Stimulated activated CD8-positive, alpha-beta memory T cell treated with anti-CD3 and anti-CD28 coated beads, Interleukin-7, amount 100 ng/mL, for 48 hours (primary cell): ENCODE measurements around the gene PLEKHM2.

Source experiments
- DNase-seq, 2 donors: peaks; one replicate each; pipeline ENCODE4 v3.0.0-alpha.2; 2020; ENCODE audit warnings: low read depth in 1 of 2; ENCODE audit errors: extremely low read depth in 1 of 2

PLEKHM2 gene

GRCh38 chr1:15755646-15756040, 71.5 kb downstream of the PLEKHM2 start:
- no peak for DNase-seq

DNA sequence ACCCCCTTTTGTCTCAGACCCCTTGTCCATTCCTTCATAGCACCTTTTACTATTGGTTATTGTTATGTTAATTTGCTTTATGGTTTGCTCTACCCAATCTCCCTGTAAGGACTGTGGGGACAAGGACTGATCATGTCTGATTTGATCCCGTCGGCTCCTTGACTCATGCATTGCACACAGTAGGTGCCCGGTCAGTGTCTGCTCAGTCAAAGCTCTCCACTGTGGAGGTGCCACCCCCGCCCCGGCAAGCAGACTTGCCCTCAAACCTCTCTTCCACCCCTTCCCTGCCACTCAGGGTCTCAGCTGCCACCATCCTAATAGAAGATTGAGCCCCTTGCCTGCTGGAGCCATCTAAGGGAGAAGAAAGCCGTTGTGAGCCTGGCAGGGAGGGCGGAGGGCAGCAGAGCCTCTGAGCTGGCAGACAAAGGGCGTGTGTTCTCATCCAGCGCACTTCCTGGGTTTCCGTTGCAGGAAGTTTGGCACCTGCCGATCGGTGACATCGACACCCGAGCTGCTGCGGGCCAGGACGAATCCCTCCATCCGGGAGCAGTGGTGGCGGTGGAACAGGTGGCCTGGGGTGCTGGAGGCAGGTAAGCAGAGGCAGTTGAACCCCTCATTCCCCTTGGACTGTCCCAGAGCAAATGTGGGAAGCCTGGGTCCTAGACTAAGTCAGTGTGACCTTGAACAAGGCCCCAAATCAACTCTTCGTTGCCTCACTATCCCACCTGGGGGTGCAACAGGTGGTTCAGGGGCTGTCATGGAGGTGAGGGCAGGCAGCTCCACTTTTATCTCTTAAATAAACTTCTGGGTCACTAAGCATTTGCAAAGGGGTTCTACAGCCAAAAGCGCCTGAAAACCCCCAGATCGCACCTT, 72.3 kb downstream of the PLEKHM2 start:
- no peak for DNase-seq

DNA sequence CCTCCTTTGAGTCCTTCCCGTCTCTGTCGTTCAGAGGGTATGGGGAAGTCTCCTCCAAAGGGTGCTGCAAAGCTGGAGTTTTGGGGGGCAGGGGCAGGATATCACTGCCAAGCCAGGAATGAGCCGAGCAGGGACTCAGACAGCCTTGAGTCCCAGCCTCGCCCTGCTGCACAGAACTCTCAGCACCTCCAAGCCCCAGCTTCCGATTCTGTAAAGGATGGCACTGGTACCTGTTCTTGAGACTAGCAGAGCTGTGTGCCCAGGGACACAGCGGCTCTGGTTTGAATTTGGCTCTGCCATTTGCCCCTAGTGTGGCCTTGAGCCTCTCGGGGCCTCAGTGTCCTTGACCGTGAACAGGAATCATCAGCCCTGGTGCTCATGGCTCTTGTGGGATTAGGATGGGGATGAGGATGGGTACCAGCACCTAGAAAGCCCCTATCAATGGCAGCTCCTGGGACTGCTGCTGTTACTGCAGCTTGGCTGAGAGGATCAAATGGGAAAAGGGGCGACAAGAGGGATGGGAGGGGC, 73.0 kb downstream of the PLEKHM2 start:
- no peak for DNase-seq

GRCh38 chr1:15757575-15758342, 73.6 kb downstream of the PLEKHM2 start:
- DNase-seq: no peak

DNA sequence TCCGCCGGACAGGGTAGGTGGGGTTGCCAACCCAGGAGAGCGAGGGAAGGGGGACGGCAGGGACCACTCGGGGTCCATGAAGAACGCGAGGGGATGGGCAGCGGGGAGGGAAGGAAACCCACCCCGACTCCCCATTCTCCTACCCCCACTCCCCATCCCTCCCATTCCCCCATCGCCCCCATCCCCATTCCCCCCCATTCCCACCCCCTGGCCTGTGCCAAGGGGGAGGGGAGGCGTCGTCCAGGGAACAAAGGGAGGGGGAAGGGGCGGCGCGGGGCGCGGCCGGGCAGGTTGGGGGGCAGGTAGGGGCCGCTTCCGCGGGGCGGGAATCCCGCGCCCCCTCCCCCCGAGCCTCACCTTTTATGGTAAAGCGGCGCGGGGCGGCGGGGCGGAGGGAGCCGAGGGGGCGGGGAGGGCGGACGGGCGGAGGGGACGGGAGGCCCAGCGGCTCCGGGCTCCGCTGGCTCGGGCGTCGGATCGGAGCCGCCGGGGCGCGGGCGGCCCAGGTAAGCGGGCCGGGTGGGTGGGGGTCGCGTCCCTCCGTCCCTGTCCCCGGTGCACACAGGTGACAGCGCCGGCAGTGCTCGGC, 74.3 kb downstream of the PLEKHM2 start, which contains the start of gene FBLIM1:
Gene FBLIM1, plus strand, starts transcription at position 453 of the 589 bp plus-strand sequence. CDS start 6,189 bp downstream, outside the sequence.
- no peak for DNase-seq

DNA sequence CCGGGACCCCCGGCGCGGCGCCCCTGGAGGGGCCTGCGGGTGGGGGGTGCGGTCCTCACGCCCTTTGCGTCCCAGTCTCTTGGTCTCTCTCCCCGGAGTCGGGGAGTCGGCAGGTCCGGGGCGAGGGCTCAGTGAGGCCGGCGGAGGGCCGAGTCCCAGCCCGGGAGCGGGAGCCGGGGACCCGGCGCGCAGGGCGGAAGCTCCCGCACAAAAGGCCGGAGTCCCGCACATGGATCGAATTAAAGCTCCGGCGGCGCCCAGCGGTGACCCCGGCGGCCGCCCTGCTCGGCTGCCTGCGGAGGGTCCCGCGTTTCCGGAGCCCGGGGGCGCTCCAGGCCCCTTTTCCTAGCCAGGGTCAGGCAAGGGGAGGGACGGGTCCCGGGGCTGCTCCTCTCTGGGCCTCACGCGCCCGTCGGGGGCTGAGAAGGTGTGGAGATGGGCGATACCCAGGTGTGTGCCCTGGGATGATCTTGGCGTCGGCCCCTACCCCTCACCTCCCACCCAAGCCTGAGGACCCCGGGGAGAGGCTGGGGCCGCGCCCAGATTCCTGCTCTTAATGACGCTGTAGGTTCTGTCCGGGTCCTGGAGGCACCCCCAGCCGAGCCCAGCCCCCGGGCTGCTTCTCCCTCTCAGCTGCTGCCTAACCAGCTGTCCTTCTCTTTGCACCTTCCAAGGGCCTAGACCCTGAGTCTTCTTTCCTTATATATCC, 75.0 kb downstream of the PLEKHM2 start:
- no peak for DNase-seq

DNA sequence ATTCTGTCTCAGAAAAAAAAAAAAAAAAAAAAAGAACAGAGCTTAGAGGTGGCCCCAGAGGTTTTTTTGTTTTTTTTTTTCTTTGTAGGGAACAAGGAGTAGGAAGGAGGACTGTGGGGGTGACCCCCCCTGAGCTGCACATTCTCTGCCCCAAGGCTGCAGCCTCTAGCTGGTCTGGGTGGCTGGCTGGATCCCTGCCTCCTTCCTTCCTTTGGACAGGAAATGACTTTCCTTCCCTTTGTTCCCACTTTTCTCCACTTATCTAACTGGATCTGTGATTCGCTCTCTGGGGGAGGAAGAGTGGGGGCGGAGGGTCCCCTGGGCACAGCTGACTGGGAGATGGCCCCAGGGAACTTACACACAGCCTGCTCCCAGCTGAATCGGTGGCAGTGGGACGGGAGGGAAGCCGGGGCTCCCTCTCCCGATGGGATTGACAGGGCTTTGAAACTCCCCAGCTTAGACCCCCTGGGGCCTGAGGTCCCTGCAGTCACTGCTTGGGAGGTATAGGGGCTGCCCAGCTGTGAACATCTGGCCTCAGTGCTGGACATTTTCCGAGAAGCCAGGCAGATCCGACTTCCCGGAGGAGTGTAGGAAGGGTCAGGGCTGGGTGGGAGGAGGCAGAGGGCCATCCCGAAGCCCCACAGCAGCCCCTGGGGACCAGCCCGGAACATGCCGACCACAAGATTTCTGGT, 76.5 kb downstream of the PLEKHM2 start:
- no peak for DNase-seq

DNA sequence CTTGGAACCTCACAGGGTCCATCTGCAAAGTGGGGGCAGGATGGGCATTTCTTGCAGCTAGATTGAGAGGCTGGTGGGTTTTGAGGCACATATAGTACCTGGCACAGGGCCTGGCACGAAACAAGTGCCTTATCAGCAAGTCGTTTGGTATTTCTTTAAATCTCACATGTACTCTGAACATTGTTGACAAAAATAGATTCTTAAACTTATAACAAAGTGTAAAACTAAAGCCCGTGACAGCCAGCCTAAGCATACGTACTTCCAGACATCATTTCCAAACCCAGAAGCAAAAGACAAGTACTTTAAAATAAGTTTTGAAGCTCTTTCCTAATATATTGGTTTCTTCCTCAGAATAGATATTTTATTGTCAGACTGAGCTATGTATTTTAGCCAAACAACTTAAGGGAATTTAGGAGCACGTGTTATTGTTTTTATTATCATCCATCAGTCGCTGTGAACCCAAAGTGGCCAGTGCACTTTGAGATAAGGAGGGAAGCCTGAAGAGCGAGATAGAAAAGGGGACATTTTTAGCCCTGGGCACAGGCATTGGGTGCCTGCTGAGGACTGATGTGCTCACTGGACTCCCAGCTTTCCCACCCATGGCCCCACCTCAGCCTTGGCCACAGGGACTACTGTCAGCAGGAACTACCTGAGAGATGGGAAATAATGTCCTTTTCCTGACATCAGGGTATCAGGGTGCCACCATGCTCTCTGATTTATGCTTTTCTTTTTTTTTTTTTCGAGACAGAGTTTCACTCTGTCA, 77.4 kb downstream of the PLEKHM2 start:
- DNase-seq: no peak

DNA sequence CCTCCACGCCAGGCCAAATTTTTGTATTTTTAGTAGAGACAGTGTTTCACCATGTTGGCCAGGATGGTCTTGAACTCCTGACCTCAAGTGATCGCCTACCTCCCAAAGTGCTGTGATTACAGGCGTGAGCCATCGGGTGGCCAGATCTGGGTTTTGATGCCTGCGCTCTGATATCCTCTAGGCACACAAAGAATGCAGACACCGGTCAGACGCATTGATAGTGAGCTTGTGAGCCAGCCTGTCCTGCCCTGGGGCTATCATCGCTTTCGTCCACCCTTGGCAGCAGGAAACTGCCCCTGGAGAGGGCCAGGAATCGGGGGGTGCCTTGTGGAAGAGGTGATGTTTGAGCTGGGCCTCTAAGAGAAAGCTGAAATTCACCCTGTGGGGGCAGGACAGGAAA, 78.4 kb downstream of the PLEKHM2 start:
- no peak for DNase-seq

DNA sequence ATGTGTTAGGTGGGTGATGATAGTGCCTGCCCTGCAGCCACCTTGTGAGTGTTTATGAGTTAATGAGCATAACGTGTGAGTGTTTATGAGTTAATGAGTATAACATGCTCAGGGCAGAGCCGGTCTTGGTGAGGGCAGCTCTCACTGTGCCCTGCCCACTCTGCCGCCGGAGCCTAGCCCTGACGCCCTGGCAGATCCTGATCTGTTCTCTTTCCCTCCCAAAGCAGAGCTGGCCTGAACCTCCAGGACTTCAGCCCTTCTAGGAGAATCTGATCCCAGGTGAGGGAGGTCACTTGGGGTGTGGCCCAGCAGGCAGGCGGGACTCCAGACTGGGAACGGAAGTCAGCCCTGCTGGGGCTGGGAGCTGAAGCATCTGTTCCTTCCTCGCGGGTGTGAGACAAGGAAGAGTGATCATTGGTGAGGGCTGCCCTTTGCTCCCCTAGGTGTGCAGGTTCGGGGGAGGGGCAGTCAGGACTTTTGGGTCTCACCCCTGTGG, 80.2 kb downstream of the PLEKHM2 start:
- no peak for DNase-seq

DNA sequence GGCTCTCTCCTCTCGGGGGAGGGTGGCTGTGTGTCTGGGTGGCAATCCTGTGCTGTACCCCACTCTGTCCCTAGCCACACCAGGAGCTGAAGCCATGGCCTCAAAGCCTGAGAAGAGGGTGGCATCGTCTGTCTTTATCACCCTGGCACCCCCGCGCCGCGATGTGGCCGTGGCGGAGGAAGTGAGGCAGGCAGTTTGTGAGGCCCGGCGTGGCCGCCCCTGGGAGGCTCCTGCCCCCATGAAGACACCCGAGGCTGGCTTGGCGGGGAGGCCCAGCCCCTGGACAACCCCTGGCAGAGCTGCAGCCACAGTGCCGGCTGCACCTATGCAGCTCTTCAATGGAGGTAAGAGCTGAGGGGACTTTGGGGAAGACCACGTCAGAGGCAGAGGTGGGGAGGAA, 80.8 kb downstream of the PLEKHM2 start:
- no peak for DNase-seq

DNA sequence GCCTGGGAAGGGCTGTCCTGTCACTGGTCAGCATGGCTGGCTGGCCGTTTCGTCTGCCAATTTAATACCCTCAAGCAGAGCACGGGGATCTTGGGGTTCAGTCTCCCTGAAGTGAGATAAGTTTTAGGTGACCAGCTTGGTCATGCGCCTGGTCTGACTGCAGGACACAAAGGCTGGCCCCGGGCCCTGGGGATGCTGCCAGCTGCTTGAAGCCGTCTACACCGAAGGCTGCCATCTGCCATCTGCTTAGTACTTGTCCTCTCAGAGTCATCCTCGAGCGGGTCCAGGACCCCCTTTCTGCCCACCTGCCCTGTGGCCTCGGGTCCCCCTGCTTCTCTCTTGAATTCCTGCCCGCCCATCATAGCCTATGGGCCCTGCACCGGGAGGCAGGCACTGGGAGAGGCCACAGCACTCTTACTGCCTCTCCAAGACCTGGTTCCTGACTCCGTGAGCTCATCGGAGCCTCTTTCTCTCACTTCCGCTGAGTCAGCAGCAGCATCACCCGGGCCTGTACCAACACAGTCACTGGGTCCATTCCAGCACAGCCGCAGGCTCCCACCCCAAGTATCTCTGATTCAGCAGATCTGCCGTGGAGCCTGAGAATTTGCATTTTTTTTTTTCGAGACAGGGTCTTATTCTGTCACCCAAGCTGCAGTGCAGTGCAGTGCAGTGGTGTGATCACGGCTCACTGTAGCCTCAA, 81.5 kb downstream of the PLEKHM2 start:
- DNase-seq: no peak

- no peak for DNase-seq
Observed at GRCh38 chr1:15767941-15768340, 83.8 kb downstream of the PLEKHM2 start.

DNA sequence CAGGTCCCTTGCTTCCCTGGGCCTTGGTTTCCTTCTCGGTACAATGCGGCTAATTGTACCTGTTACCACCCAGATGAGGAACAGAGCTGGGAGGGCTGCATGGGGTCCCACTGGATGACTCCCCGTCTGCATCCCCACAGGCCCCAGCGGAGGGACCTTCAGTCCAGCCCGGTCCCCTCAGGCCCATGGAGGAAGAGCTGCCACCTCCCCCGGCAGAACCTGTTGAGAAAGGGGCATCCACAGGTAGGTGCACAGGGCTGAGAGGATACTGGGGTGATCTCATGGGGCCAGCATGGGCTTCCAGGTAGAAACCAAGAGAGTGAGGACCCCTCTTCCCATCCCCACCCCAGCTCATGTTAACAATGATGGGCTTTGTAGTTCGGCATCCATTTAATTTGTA, 84.3 kb downstream of the PLEKHM2 start:
- DNase-seq: no peak

GRCh38 chr1:15770313-15770962, 86.3 kb downstream of the PLEKHM2 start:
- no peak for DNase-seq

GRCh38 chr1:15771836-15772515, 87.9 kb downstream of the PLEKHM2 start:
- no peak for DNase-seq

GRCh38 chr1:15775706-15776105, 91.6 kb downstream of the PLEKHM2 start:
- no peak for DNase-seq
